Natural killer cell treated with Interleukin-12 subunit alpha and Interleukin-12 subunit beta and Interleukin-15 and Interleukin-18, amount 100 ng/mL, for 72 hours (primary cell): ENCODE results near the gene CLDN17. TPM values are rescaled to one million over a fixed set of nuclear protein-coding genes. Genes with fewer than 3 reads are reported as not detected.

ENCODE experiments used
- ATAC-seq, 2 donors: fragments of 150-1000 bp; cut with Tn5 transposase in 1 of 2; sonication (Bioruptor Pico), chemical (Tn5 transposase) in 1 of 2; 2 replicates each; pipeline ENCODE4 v1.10.0; 2021
- DNase-seq: peaks from one replicate; pipeline ENCODE4 v3.0.0; 2022; ENCODE audit warnings: low spot score
- H3K27ac Mint-ChIP-seq, 2 donors: 1 replicate in 1 of 2; 2 replicates in 1 of 2; pipeline ENCODE4 v1.8.0; 2022; ENCODE audit warnings: mixed read lengths in 2 of 2, mild to moderate bottlenecking in 1 of 2, moderate library complexity in 1 of 2
- H3K27me3 Mint-ChIP-seq, 2 donors: 1 replicate in 1 of 2; 2 replicates in 1 of 2; pipeline ENCODE4 v1.8.0; 2022; ENCODE audit warnings: mixed read lengths in 2 of 2
- H3K36me3 Mint-ChIP-seq: one replicate; pipeline ENCODE4 v1.8.0; 2022; ENCODE audit warnings: mixed read lengths
- H3K4me1 Mint-ChIP-seq, 2 donors: 1 replicate in 1 of 2; 2 replicates in 1 of 2; pipeline ENCODE4 v1.8.0; 2022; ENCODE audit warnings: low read depth in 2 of 2, mixed read lengths in 2 of 2, mild to moderate bottlenecking in 1 of 2
- H3K4me3 Mint-ChIP-seq: one replicate; pipeline ENCODE4 v1.8.0; 2022; ENCODE audit warnings: mixed read lengths
- H3K9me3 Mint-ChIP-seq: 2 replicates; pipeline ENCODE4 v1.8.0; 2022; ENCODE audit warnings: mixed read lengths
- total RNA-seq, 2 donors: library from RNA; stranded (reverse); gene quantifications; one replicate each; pipeline ENCODE4 v1.2.3, GENCODE V29; 2022

The CLDN17 gene, protein sequence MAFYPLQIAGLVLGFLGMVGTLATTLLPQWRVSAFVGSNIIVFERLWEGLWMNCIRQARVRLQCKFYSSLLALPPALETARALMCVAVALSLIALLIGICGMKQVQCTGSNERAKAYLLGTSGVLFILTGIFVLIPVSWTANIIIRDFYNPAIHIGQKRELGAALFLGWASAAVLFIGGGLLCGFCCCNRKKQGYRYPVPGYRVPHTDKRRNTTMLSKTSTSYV
- total RNA-seq = not detected

DNA sequence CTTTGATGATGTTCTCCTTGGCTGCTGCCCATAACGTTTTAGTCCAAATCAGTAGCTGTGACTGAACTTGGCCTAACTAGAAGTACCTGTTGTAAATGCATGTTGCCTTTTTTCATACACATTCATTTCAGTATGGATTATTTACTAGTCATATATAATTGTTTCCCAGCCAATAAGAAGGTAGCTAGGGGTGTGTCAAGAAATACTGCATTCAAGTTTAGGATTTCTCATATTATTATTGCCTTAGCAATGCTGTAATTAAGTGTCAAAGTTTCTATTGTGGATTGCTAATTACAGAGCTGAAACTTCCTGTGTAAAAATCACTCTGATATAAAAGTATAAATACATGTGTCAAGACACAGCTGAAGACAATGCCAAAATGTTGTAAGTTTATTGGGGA is at the start of gene CLDN17:
TSS of gene CLDN17 (minus strand) at position 101 of the 400 bp plus-strand sequence. CDS start 188 bp downstream, outside the sequence.
- no peak within 1 kb of the TSS for H3K27ac Mint-ChIP-seq
- H3K27me3 Mint-ChIP-seq = no peaks in the 10 kb centered on the region

DNA sequence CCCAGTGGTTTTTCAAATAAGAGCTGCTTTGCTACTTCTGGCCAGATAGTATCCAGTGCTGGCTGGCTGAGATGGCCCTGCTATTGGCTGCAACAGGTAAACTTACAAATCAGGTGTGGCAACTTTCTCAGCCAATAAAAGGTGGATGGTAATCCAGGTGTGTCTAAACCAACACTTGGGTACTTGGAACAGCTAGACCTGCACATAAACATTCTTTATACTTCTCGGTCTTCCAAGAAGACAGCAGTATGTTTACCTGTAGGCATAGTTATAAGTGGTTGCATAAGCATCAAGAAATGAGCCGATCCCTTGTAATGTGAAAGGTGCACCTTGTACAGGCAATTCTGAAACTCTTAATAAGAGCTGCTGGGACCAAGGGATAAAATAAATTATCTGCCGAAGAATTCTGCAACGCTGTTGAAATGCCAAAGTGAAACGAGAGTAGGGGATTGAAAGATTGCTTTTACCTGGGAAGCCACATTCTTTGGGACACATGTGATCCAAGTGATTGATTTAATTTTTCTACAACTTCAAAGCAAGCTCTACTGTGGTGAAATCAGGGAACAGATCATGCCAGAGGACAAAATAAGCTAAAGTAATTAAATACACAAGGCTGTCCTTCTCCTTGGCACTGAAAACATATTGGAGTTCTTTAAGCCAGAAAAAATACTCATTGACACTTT is 49.6 kb upstream of the CLDN17 start, which contains the start of gene CLDN8:
TSS of gene CLDN8 (minus strand) at position 57 of the 683 bp plus-strand sequence. CDS start 172 bp downstream, outside the sequence.
- H3K4me3 Mint-ChIP-seq = no peak within 1 kb of the TSS
- no peak for ATAC-seq
- DNase-seq = no peak
- H3K9me3 Mint-ChIP-seq = peaks cover 5% of the 10 kb centered on the region
- peaks cover 4% of the 10 kb centered on the region for H3K36me3 Mint-ChIP-seq
- no peaks in the 10 kb centered on the region for H3K4me1 Mint-ChIP-seq
- no peaks in the 10 kb centered on the region for H3K27me3 Mint-ChIP-seq
- no peak within 1 kb of the TSS for H3K27ac Mint-ChIP-seq

More for the DNA sequence above, at the start of gene CLDN17:
- Mint-ChIP-seq H3K9me3 (peaks cover 22% of the 10 kb centered on the region), H3K4me3 (no peak within 1 kb of the TSS), H3K4me1 (no peaks in the 10 kb centered on the region), H3K36me3 (no peaks in the 10 kb centered on the region)
- ATAC-seq (no peak), DNase-seq (no peak)

DNA sequence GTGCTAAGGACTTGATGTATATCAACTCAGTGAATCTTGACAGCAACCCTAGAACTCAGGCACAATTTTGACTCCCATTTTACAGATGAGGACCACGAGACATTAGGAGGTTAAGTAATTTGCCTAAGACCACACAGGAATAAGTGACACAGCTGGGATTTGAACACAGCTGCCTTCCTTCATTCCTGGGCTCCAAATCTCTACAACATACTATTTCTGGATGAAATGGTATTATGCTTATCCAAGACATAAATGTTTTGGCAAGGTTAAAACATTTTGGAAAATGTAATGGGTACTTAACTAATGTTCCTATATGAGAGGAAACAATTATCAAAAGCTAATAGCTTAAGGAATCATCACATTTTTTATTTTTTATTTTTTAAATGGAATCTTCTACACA is 44.5 kb upstream of the CLDN17 start:
- H3K4me3 Mint-ChIP-seq = no peak overlapping the region
- H3K4me1 Mint-ChIP-seq = no peaks in the 10 kb centered on the region
- no peak overlapping the region for H3K27ac Mint-ChIP-seq
- DNase-seq = no peak
- H3K27me3 Mint-ChIP-seq = no peaks in the 10 kb centered on the region
- peaks cover 7% of the 10 kb centered on the region for H3K9me3 Mint-ChIP-seq
- ATAC-seq = no peak
- H3K36me3 Mint-ChIP-seq = no peaks in the 10 kb centered on the region

DNA sequence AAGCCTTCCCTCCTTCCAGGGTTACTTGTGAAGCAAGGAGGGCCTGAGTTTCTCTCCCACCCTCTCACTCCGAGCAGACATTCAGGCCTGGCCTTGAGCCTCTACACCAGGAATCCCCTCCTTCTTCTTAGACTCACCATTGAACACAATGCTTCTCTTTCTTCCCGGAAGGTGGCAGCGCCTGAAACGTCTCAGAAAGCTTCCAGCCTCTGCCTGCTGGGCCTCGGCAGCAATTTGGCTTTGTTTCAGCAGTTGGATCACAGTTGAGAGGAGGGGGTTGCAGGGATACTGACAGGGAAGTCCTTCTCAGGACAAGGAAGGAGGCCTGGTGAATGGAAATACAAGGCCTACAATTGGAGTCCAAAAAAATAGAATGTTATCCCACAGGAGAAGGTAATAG is 43.0 kb upstream of the CLDN17 start:
- DNase-seq = no peak
- Mint-ChIP-seq H3K36me3 (no peaks in the 10 kb centered on the region), H3K27ac (no peak overlapping the region), H3K9me3 (peaks cover 7% of the 10 kb centered on the region), H3K4me3 (no peak overlapping the region), H3K27me3 (no peaks in the 10 kb centered on the region), H3K4me1 (no peaks in the 10 kb centered on the region)
- no peak for ATAC-seq

DNA sequence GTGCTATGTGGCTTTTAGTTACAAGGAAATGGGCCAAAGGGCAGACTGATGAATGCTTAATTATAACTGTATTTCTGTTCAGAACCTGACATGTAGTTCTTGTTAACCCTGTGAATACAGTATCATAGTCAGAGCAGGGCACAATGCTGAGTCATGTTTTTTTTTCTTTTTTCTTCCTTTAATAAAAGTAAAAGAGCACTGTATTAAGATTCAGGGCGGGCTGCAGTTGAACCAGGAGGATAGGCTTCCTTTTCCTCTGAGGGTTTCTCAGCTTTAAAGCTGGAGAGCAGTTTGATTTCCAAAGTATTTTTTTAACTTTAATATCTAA is 40.6 kb upstream of the CLDN17 start:
- Mint-ChIP-seq H3K36me3 (no peaks in the 10 kb centered on the region), H3K27ac (no peak overlapping the region), H3K4me3 (no peak overlapping the region), H3K27me3 (no peaks in the 10 kb centered on the region), H3K4me1 (no peaks in the 10 kb centered on the region), H3K9me3 (peaks cover 5% of the 10 kb centered on the region)
- DNase-seq (no peak), ATAC-seq (no peak)

DNA sequence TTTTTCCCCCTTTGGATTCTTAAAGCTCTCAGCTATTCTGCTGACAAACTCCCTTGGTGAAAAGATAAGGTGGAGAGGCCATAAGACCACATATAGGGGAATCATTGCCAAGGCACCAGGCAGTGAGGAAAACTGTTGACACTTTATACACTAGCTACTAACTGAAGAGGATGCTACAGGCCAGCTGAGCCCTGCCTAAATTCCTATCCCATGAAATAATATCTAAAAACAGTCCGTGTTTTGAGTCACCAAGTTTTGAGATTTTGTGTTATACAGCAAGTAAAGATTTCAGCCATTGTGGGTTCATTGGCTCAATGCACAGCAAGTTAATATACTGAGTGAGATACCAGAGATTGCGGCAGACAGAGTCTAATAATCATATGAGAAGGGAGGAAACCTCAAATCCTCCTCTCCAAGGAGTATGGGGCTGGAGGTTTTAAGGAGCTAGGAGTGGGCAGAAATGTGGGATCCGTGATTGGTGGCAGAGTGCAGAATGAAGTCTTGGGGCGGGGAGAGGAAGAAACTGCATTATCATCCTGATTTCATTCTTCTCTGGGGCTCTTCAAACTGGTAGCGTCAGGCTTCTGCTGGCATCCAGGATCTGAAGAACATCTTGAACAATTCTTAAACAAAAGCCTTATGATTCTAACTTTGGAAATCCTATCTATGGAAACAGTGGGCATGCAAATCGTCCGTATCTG is 40.1 kb upstream of the CLDN17 start:
- Mint-ChIP-seq H3K4me1 (no peaks in the 10 kb centered on the region), H3K9me3 (peaks cover 9% of the 10 kb centered on the region), H3K4me3 (no peak overlapping the region), H3K36me3 (no peaks in the 10 kb centered on the region), H3K27me3 (no peaks in the 10 kb centered on the region), H3K27ac (no peak overlapping the region)
- ATAC-seq (no peak), DNase-seq (no peak)

DNA sequence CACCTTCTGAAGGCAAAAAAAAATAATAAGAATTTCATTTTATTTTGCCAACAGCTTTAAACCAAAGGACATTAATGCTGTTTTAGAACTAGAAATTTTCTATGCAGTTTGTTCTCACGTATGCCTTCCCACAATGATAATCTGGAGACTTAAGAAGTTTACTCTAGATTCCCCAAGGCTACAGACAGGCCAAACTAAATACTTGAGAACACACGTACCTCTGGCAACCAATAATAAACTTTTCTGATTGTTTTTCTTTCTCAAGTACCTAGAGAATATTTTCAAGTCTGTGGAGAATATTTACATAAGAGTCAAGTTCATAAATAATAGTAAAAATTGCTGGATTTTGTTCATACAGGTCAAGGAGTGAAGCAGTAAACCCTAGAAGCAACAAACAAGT is 33.4 kb upstream of the CLDN17 start:
- H3K4me1 Mint-ChIP-seq = no peaks in the 10 kb centered on the region
- ATAC-seq (no peak), DNase-seq (no peak)
- H3K27ac Mint-ChIP-seq = no peak overlapping the region
- H3K36me3 Mint-ChIP-seq = no peaks in the 10 kb centered on the region
- H3K9me3 Mint-ChIP-seq = peaks cover 9% of the 10 kb centered on the region
- H3K27me3 Mint-ChIP-seq = no peaks in the 10 kb centered on the region
- H3K4me3 Mint-ChIP-seq = no peak overlapping the region

DNA sequence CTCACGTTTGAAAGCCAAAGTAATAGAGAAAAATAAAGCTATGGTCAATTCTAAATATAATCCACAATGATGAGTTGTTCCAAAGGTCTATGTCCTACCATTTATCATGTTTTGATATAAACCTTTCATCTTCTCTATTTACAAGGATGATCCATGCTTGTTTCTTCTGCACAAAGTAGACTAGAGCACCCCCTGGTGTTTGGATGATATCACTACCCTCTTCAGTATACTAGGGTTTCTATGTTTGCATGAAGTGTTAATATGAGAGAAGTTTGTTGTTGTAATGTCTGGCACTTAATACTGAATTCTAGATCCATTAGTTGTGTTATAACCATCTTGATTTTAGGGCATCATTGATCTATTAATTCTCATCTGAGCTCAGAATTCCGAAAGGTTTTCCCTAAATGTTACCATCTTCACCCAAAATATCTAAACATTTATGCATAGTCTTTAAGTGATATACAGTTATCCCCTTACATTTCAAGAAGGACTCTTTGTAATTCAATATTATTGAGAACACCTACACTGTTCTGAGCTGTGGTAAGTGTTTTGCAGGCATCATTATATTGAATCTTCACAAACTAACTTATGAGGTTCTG is 28.2 kb upstream of the CLDN17 start:
- Mint-ChIP-seq H3K4me1 (no peaks in the 10 kb centered on the region), H3K36me3 (no peaks in the 10 kb centered on the region), H3K27me3 (no peaks in the 10 kb centered on the region), H3K9me3 (peaks cover 16% of the 10 kb centered on the region), H3K4me3 (no peak overlapping the region), H3K27ac (no peak overlapping the region)
- ATAC-seq = no peak
- no peak for DNase-seq

DNA sequence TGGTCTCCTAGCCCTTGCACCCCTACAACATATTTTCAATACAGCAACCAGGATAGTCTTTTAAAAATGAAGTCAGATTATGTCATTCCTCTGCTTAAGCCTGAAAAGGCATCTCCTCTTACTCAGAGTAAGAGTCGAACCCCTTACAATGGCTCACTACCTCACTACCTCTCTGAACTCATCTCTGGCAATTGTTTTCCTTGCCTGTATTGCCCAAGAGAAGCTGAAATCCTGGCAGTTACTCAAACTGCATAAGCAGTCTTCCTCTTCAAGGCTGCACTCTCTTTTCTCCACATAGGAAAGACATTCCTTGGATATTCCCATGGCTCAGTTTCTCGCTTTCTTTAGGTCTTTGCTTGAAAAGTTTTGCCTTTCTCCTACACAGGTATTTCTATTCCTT is 26.6 kb upstream of the CLDN17 start:
- no peaks in the 10 kb centered on the region for H3K36me3 Mint-ChIP-seq
- H3K4me1 Mint-ChIP-seq = no peaks in the 10 kb centered on the region
- no peaks in the 10 kb centered on the region for H3K27me3 Mint-ChIP-seq
- no peak for ATAC-seq
- no peak for DNase-seq
- no peak overlapping the region for H3K27ac Mint-ChIP-seq
- no peak overlapping the region for H3K4me3 Mint-ChIP-seq
- peaks cover 11% of the 10 kb centered on the region for H3K9me3 Mint-ChIP-seq

DNA sequence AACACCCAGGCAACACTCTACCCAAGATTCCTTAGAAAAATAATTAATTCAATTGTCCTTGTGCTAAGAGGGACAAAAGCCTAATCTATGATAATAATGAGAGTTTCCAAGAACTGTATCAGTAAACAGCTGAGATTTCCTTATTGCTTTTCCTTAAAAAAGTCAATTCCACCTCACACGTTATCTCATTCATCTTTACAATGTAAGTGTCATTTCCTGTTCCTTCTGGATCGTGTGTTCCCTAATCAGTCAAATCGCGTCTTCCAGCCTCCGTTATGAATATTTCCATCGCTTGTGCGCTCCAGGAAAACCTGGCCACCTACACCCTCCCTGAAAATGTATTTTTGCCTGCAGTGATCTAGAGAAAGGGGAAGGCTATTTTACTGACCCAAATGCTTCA is 23.9 kb upstream of the CLDN17 start:
- no peaks in the 10 kb centered on the region for H3K27me3 Mint-ChIP-seq
- no peak overlapping the region for H3K4me3 Mint-ChIP-seq
- no peaks in the 10 kb centered on the region for H3K36me3 Mint-ChIP-seq
- no peak for DNase-seq
- peaks cover 15% of the 10 kb centered on the region for H3K9me3 Mint-ChIP-seq
- H3K27ac Mint-ChIP-seq = no peak overlapping the region
- no peaks in the 10 kb centered on the region for H3K4me1 Mint-ChIP-seq
- ATAC-seq = no peak

DNA sequence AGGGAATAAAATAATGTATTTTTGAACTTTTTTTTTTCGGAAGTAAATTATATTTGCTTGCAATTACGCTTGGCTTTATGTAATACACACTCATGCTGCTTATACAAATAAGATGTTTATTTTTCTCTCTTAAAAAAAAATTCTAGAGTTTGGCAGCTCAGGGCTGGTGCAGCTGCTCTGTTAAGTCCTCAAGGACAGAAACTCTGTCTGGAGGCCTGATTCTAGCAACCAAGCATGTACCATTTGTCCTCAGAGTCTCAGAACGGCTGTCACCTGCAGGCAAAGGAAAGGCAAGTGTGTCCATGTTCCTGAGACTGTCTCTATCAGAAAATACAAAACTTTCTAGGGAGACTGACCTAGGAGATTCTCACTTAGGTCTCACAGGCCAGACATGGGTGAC is 23.2 kb upstream of the CLDN17 start:
- no peaks in the 10 kb centered on the region for H3K27me3 Mint-ChIP-seq

DNA sequence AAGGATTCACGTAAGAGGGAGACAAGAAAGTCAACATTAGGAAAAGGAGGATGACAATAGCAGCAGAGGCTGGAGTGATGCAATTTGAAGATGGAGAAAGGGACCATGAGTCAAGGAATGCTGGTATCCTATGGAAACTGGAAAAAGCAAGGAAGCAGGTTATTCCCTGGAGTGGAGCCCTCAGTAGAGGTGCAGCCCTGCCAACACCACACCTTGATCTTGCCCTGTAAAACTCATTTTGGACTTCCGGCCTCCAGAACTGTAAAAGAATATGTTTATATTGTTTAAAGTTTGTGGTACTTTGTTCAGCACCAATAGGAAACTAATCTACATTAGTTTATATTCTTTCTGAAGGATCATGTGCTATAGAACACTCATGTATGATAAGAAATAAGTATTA is 19.6 kb upstream of the CLDN17 start:
- no peak for DNase-seq
- Mint-ChIP-seq H3K4me1 (no peaks in the 10 kb centered on the region), H3K4me3 (no peak overlapping the region), H3K36me3 (no peaks in the 10 kb centered on the region), H3K27me3 (no peaks in the 10 kb centered on the region), H3K27ac (no peak overlapping the region), H3K9me3 (peaks cover 9% of the 10 kb centered on the region)
- ATAC-seq = no peak

More for the DNA sequence above, 23.2 kb upstream of the CLDN17 start:
- no peaks in the 10 kb centered on the region for H3K36me3 Mint-ChIP-seq
- H3K4me1 Mint-ChIP-seq = no peaks in the 10 kb centered on the region
- ATAC-seq = no peak
- DNase-seq = no peak
- no peak overlapping the region for H3K4me3 Mint-ChIP-seq
- H3K9me3 Mint-ChIP-seq = peaks cover 15% of the 10 kb centered on the region
- H3K27ac Mint-ChIP-seq = no peak overlapping the region

DNA sequence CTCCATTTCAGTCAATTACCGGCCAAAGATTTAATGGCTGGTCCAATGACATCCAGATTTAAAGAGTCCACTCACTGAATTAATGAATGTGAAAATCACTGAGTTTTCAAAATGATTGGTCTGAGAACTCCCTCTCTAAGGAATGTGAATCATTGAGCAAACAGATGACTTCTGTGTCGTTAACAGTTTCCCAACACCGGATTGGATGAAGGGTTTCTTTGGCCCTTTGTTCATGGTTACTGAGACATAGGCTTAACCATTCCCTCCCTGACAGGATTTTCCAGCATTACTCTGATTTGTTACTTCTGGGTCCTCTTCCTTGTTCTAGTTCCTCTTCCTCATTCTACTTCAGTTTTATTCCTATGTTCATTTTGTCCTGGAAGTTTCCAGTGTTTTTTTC is 1.5 kb upstream of the CLDN17 start:
- Mint-ChIP-seq H3K27ac (no peak overlapping the region), H3K9me3 (peaks cover 22% of the 10 kb centered on the region), H3K36me3 (no peaks in the 10 kb centered on the region), H3K27me3 (no peaks in the 10 kb centered on the region), H3K4me3 (no peak overlapping the region), H3K4me1 (no peaks in the 10 kb centered on the region)
- no peak for ATAC-seq
- no peak for DNase-seq

DNA sequence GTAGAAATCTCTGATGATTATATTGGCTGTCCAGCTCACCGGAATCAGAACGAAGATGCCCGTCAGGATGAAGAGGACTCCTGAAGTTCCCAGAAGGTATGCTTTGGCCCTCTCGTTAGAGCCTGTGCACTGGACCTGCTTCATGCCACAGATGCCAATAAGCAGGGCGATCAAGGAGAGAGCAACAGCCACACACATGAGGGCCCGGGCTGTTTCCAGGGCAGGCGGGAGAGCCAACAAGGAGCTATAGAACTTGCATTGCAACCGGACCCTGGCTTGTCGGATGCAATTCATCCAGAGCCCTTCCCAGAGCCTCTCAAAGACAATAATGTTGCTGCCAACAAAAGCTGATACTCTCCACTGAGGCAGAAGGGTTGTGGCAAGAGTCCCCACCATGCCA is 434 bp downstream of the CLDN17 start:
- H3K27ac Mint-ChIP-seq = no peak overlapping the region
- no peaks in the 10 kb centered on the region for H3K27me3 Mint-ChIP-seq
- ATAC-seq (no peak), DNase-seq (no peak)
- H3K4me3 Mint-ChIP-seq = no peak overlapping the region
- no peaks in the 10 kb centered on the region for H3K36me3 Mint-ChIP-seq
- peaks cover 22% of the 10 kb centered on the region for H3K9me3 Mint-ChIP-seq
- no peaks in the 10 kb centered on the region for H3K4me1 Mint-ChIP-seq
